ENCODE measurements around the gene HCST.

DNA sequence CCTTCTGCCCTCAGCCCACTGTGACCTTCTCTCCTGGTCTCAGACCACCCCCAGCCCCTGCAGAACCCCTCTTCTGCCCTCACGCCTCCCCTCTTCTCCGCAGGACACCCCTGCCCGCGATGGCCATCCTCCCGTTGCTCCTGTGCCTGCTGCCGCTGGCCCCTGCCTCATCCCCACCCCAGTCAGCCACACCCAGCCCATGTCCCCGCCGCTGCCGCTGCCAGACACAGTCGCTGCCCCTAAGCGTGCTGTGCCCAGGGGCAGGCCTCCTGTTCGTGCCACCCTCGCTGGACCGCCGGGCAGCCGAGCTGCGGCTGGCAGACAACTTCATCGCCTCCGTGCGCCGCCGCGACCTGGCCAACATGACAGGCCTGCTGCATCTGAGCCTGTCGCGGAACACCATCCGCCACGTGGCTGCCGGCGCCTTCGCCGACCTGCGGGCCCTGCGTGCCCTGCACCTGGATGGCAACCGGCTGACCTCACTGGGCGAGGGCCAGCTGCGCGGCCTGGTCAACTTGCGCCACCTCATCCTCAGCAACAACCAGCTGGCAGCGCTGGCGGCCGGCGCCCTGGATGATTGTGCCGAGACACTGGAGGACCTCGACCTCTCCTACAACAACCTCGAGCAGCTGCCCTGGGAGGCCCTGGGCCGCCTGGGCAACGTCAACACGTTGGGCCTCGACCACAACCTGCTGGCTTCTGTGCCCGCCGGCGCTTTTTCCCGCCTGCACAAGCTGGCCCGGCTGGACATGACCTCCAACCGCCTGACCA lies 37.2 kb downstream of the HCST start:
- no peak for TF ChIP-seq CTCF (IDR thresholded peaks at IDR 0.05)
- TF ChIP-seq EP300 (IDR thresholded peaks at IDR 0.05), result no peak
- no peak for TF ChIP-seq POLR2AphosphoS5 (IDR thresholded peaks at IDR 0.05)
- TF ChIP-seq POLR2A (IDR thresholded peaks at IDR 0.05), result no peak

Measured in sigmoid colon (tissue), 4 donors.